GM19193 (cell line): Measurements from ENCODE around the gene TUBB2B.

Source experiments
- POLR2A ChIP-seq: IDR thresholded peaks from 4 replicates; pipeline ENCODE4 v1.6.1; 2011; ENCODE audit not compliant: insufficient read depth, insufficient read length; ENCODE audit errors: extremely low read depth

Gene TUBB2B

DNA sequence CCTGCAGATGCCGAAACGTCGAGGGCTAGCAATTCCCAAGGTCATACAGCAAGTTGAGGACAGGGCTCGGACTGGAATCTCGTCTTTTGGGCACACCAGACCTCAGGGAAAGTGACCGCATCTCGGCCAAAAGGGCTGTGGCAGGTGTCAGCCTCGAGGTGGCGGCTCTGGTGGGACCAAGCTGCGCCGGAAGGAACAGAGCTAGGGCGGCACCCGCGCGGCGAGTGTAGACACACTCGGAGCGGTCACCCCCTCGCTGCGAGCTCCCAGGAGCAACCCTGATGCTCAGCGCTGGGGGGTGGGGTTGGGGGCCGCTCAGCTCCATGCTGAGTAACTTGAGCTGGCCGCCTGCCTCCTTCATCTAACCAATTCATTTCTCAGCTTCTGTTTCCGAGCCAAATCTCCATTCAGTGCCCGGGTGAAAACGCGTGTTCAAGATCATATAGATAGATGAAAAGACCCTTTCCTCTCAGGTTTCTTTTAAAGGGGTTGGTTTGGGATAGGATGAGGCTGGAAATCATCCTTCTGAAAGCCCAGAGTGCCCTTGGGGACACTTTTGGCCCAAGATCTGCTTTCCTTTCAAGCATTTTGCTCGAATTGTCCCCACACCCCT, 2.2 kb upstream of the TUBB2B start:
- no peak for TF ChIP-seq POLR2A

DNA sequence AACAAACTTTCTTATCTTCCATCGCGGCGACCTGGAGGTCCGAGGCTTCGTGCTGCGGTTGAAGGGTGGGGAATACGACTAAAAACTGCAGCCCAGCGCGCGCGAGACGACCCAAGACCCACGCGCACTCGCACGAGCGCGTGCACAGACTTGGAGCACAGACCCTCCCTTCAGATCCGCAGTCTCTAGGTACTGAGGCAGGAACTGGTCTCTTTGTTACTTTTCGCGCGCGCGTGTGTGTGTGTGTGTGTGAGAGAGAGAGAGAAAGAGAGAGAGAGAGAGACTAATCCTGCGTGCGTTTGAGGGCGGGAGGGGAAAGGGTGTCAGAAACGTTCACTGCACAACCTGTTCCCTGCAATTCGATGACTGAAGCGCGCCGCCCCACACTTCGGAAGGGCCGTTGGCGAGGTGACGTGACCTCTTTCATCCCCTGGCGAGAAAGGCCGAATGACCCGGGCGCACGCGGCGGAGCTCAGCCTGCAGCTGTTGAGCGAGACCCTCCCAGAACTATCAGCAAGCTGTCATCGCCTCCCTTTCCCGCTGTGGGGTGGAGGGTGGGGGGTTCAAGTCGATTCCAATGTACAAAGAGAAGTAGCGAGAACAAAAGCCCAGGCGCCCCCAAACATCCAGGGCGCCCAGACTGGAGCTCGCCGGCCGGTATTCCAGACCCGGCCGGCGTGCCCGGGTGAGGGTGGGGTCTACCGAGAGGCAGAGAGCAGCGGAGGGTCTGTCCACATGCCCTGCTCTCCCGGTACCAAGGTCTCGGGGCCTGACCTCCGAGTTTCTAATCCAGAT, 1.5 kb upstream of the TUBB2B start:
- no peak for TF ChIP-seq POLR2A

DNA sequence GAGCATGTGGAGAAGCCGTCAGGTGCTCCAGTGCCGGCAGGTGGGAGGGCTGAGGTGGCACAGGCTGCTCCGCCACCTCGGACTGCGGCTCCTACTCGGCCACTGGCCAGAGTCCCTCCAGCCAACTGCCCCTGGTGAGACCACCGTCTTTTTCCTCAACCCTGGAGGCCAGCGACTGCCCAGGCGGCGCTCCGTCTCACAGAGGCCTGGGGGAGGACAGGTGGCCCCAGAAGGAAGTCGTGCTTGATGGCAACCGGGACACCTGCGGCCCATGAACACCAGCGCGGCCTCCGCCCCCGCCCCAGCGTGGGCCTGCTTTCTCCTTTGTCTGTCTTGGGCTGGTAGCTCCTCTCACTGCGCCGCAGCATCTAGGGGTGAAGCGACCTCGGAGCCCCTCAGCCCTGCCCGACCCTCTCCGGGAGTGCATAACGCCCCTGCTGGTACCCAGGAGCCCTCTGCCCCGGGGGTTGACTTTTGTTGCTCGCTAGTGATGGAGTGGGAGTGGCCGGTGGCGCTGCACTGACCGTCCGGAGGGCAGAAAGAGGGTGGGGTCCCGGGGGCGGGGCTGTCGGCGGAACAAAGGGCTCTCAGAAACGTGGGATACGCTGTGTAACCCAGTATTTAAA, 706 bp upstream of the TUBB2B start:
- no peak for TF ChIP-seq POLR2A

DNA sequence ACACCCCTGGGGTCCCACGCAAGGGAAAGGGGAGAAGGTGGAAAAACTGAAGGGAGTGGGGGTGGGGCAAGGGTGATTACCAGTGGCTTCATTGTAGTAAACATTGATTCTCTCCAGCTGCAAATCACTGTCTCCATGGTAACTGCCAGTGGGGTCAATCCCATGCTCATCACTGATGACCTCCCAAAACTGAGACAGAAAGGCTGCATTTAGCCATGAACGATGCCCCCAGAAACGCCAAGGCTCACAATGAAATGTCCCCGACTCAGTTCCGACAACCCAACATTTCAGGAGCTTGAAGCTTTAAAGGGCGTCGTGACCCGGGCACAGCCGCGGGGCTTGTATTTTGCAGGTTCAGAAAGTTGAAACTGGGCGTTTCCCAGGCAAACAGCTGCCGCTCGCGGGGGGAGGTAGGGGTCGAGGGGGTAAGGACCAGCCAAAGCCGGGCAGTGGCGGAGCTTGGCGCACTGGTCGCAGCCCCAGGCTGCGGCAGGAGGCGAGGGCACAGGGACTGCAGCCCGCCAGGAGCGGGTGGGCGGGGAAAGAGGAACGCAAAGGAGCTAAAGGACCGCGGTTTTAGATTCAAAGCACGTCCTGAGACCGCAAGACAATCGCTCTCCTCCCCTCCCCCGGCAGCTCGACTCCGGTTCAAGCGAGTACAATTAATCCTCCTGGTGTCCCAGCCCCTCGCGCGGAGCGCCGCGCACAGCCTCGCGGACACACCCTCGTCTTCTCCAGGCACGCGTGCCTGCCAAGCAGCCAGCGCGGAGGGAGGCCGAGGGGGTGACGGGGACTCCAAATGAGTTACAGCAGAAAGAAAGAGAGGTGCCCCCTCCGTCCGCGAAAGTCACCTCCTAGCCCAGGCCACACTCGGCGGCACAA, 731 bp downstream of the TUBB2B start:
- no peak for TF ChIP-seq POLR2A

DNA sequence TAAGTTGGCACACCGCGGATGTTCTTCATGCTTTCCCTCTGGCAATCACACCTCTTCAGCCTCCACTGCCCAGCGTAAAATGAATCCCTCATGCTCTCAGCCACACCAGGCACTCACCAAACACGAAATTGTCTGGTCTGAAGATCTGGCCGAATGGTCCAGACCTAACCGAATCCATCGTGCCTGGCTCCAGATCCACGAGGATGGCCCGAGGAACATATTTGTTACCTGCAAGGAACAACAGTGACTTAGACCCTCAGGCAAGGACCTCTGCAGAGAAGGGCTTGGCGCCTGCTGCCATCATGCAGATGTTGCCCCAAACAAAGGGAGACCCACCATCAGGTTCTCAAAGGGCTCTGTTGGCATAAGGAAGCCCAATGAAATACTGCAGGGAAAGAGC, 1.4 kb downstream of the TUBB2B start:
- no peak for TF ChIP-seq POLR2A

DNA sequence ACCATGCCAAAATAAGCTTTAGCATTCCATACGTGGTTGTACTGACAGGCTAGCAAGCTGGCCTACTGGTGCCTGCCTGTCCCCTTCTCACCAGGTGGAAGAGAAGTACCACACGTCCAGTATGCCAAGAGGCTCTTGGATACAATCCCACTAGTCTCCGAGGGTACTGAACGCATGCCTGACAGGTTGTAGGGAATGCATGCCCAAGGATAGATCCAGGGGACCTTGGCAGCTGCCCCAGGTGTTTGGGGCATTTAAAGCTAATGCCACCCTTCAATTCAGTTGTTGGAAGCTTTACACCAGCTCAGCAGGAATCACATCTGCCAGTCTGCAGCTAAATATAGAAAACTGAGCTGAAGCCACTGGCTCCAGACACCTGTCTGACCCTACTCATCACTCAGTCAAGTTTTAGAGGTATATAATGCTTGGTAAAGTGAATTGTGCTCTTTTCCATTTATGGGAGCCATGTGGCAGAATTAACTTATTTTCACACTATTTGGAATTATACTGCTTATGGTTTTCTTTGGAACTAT, 4.9 kb downstream of the TUBB2B start:
- no peak for TF ChIP-seq POLR2A

DNA sequence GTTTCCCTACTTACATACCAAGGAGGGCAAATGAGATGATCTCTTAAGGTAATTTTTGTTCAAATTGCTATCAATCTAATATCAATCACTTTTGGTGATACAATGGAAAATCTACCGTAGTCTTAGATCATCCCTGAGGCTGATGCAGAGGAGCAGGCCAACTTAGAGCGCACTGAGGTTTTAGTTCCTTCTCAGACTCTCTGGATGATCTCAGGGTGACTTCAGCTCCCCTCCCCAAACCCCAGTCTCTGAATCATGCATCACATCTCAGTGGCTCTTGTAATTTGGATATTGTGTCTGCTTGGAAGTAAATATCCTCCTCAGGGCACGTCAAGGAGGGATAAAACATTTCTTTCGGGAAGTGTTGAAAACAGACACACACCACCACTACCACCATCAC, 5.9 kb downstream of the TUBB2B start:
- no peak for TF ChIP-seq POLR2A

DNA sequence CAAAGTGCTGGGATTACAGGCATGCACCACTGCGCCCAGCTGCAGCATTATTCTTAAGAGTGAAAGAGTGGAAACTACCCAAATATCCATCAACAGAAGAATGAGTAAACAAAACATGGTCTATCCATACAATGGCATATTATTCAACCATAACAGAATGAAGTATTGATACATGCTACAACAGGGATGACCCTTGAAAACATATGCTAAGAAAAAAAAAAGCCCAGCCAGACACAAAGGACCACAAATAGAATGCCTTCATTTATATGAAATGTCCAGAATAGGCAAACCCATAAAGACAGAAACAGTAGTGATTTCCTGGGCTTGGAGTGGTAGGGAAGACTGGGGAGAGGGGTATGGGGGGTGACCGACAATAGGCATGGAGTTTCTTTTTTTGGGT, 7.1 kb downstream of the TUBB2B start:
- TF ChIP-seq POLR2A: no peak

DNA sequence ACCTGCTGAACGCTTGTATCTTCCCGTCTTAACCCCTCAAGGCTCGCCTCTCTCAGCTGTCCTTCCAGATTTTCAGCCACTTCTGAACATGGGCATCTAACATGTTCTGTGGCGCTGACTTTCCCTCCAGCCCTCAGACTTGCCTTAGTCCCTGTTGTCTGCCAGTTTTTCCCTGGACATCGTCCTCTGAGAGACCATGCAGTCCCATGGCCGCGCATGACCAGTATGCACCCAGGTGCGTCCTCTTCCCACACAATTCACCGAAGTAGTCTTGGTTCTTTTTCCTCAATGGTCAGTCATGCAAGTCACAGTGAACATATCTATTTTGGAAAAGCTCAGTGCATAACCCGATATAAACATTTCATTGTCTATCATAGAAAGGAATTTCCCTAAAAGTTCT, 9.2 kb downstream of the TUBB2B start:
- no peak for TF ChIP-seq POLR2A

DNA sequence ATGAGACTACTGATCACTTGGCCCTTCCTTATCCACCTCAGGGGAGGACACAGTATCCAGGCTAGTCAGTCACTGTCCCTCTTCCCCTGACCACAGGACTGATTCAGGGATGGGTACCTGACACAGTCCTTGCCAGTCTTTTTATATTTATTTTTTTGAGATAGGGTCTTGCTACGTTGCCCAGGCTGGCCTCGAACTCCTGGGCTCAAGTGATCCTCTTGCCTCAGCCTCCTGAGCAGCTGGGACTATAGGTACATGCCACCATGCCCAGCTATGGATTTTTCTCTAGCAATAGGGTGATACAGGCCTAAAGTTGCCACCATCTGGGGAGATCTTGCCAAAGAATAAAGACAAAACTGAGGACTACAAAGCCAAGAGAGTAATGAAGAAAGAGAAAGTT, 10.2 kb downstream of the TUBB2B start:
- no peak for TF ChIP-seq POLR2A

DNA sequence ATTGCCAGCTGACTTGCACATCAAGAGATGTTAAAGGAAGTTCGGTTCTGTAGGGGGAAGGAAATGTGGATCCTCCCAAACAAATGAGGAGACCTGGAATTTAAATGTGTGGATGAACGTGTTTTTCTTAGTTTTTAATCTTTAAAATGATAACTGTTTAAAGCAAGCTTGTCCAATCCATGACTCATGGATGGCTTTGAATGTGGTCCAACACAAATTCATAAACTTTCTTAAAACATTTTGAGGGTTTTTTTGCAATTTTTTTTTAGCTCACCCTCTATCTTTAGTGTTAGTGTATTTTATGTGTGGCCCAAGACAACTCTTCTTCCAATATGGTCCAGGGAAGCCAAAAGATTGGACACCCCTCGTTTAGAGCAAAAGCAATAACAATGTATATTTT, 12.6 kb downstream of the TUBB2B start:
- TF ChIP-seq POLR2A: no peak

DNA sequence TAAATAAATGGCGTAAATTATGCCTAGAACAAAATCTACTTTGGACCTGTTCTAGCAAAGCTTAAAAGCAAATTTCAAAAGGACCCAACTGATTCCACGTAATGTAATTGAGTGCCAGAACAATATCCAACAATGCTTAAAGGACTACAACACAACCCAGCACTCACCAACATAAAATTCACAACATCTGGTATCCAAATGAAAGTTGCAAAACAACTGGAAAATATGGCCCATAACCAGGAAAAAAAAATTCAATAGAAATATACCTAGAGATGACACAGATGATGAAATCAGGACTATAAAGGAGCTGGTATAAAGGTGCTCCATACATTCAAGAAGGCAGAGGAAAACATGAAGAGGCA, 14.1 kb downstream of the TUBB2B start:
- TF ChIP-seq POLR2A: no peak

DNA sequence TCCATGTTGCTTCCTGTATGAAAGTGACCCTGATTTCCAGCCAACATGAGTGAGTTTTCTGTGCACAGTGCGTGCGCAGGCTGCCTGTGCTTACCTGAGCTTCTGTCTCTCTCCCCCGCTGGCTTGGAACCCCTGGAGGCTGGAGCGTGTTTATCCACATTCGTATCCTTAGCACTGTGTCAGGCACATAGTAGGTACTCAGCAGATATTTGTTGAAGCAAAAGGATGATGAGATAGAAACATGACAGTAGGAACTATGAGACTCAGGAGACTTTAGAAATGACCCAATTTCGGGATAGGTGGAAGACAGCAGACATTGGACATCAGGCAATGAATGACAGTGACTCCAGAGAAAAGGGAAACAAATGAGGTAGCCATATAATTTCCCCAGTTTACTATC, 15.2 kb downstream of the TUBB2B start:
- TF ChIP-seq POLR2A: no peak

DNA sequence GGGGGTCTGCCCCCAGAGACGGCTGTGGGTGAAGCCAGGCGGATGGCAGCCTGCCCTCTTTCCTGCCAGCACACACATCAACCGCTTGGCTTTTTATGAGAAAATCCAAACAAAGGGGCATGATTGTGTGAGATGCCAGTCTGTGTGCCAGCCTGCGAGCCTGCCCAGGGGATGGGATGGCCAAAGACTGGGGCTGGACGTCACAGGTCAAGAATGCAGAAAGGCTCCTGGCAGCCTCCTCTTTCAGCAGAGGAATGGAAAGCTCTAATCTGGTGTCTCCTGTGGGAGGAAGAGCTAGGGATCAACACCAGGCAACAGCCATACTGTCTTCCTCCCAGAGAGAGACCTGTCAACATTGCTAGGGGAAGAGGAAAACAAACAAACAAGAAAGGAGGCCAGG, 15.8 kb downstream of the TUBB2B start:
- no peak for TF ChIP-seq POLR2A

DNA sequence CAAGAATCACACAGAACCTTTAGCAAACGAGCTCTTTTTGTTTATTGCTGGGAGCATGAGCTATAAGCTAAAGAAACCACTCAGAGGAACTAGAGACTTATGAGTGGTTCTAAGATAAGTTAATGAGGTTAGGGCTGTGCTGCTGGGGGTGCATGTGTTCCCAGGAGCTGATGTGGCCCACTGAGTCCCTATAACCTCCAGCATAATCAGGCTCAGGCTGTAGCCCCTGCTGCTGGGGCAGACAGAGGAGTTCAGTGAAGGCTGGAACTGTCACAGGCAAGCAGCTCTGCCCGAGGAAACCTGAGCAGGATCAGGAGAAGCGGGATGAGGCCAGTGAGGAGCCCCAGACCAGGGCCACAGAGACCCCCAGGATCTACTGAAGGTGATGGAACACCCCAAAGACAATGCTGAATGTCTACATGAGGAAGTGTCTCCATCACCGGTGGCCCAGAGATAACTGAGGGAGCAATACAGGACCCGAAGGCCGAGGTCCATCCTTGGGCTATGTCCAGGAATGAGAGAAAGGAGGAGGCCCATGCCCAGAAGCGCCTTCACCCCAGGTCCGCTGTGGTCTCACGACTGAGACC, 17.3 kb downstream of the TUBB2B start:
- no peak for TF ChIP-seq POLR2A
